HepG2 (cell line): ENCODE measurements around the gene COX7B.

Source experiments
- EZH2 ChIP-seq: conservative IDR thresholded peaks from 2 replicates; pipeline ENCODE4 v1.6.1; 2012; ENCODE audit warnings: mild to moderate bottlenecking, low read depth, low read length, moderate library complexity
- FOXC1 ChIP-seq: sonication (generic); formaldehyde crosslinking; IDR thresholded peaks from 2 replicates; pipeline ENCODE4 v1.8.0; 2022; ENCODE audit warnings: mild to moderate bottlenecking, missing genetic modification reagents, borderline replicate concordance
- HOXA5 ChIP-seq: sonication (generic); formaldehyde crosslinking; IDR thresholded peaks from 2 replicates; pipeline ENCODE4 v1.4.0; 2020; ENCODE audit warnings: missing genetic modification reagents
- NFRKB ChIP-seq: fragments of 450-650 bp; IDR thresholded peaks from 2 replicates; pipeline ENCODE4 v1.6.1; 2017
- RFX5 ChIP-seq: IDR thresholded peaks from 2 replicates; pipeline ENCODE4 v1.6.1; 2011; ENCODE audit warnings: low read depth, low read length, improper control_type of control experiment
- SRSF9 ChIP-seq: fragments of 200-400 bp; formaldehyde crosslinking; IDR thresholded peaks from 2 replicates; pipeline ENCODE4 v1.6.1; 2018; ENCODE audit warnings: borderline replicate concordance, mild to moderate bottlenecking, low read depth, low read length; ENCODE audit not compliant: insufficient read depth, poor library complexity, severe bottlenecking
- ZNF274 ChIP-seq: sonication (generic); formaldehyde crosslinking; IDR thresholded peaks from 2 replicates; pipeline ENCODE4 v1.5.1; 2020; ENCODE audit warnings: mild to moderate bottlenecking, missing genetic modification reagents
- ZNF335 ChIP-seq: sonication (generic); formaldehyde crosslinking; IDR thresholded peaks from 2 replicates; pipeline ENCODE4 v1.4.0; 2020; ENCODE audit warnings: missing genetic modification reagents
- ZNF619 ChIP-seq: sonication (generic); formaldehyde crosslinking; IDR thresholded peaks from 2 replicates; pipeline ENCODE4 v1.4.0; 2020; ENCODE audit warnings: mild to moderate bottlenecking, missing genetic modification reagents
- TF ChIP-seq, protein P1 (sequence below): sonication (generic); formaldehyde crosslinking; IDR thresholded peaks from 2 replicates; pipeline ENCODE4 v1.4.0; 2020; ENCODE audit warnings: missing genetic modification reagents

- TF ChIP-seq NFRKB = no peak
- TF ChIP-seq HOXA5 (CRISPR knock-in tag) = no peak
- no peak for TF ChIP-seq FOXC1 (CRISPR knock-in tag)
- no peak for TF ChIP-seq ZNF335 (CRISPR knock-in tag)
- TF ChIP-seq EZH2 = no peak
- no peak for TF ChIP-seq RFX5
- no peak for TF ChIP-seq ZNF619 (CRISPR knock-in tag)
- TF ChIP-seq, protein P1, sequence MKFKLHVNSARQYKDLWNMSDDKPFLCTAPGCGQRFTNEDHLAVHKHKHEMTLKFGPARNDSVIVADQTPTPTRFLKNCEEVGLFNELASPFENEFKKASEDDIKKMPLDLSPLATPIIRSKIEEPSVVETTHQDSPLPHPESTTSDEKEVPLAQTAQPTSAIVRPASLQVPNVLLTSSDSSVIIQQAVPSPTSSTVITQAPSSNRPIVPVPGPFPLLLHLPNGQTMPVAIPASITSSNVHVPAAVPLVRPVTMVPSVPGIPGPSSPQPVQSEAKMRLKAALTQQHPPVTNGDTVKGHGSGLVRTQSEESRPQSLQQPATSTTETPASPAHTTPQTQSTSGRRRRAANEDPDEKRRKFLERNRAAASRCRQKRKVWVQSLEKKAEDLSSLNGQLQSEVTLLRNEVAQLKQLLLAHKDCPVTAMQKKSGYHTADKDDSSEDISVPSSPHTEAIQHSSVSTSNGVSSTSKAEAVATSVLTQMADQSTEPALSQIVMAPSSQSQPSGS = no peak
- TF ChIP-seq ZNF274 (CRISPR knock-in tag) = no peak
- no peak for TF ChIP-seq SRSF9
Observed at GRCh38 chrX:77924320-77924859, 25.1 kb downstream of the COX7B start.
